Articular chondrocyte of knee joint (primary cell): ENCODE results near the gene SRSF7. TPM values are rescaled to one million over a fixed set of nuclear protein-coding genes. Genes with fewer than 3 reads are reported as not detected.

Source experiments
- total RNA-seq: library from RNA; depleted of rRNA; stranded (reverse); fragments of >200 nt; gene quantifications from 2 replicates; pipeline ENCODE4 v1.2.3, GENCODE V29; 2012

Gene SRSF7
- 81.8 and 88.0 TPM in 2 replicates for total RNA-seq

DNA sequence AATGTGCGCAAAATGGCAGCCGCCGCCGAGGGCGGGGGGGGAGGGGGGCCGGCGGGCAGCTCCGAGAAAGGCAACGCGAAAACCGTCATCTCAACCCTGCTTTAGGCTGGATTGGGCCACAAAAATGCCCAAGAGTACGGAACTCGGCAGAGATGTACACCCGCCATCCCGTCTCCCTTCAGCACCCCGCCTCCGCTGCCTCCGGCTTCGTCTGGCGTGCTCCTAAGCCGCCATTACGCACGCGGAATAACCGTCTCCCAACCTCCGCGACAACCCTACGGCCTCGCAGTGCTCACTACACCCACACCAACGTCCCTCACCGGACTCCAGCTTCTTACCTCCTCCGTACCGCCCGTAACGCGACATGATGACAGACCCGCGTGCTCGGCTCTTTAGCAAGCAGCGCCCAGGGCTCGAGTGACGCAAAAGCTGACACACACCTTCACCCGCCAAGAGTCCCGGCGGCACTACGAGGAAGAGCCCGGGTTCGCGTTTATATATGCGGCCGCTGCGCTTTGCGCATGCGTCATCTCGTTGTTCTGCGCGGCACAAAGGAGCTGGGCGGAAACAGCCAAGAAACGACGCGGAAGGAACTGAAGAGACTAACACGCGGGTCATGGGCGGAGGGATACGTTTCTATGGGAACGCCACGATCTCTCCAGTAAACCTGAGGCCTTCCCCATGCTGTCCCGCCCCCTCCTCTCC lies at the start of gene SRSF7:
Gene SRSF7 (minus strand): TSS at position 471 of the 705 bp plus-strand sequence. CDS start 105 bp downstream, at position 366.

Other genes with a start within 250 kb of the SRSF7 start
- gene HNRNPLL, start 148.4 kb downstream of the SRSF7 start, total RNA-seq, result 55.3 and 63.6 TPM in 2 replicates
- 23.5 and 24.4 TPM in 2 replicates for gene GALM, start 85.2 kb downstream of the SRSF7 start, total RNA-seq
- gene GEMIN6, start 26.8 kb upstream of the SRSF7 start, total RNA-seq, result 6.9 and 8.6 TPM in 2 replicates
- 23.7 and 26.8 TPM in 2 replicates for gene DHX57, start 124.6 kb upstream of the SRSF7 start, total RNA-seq
- gene MORN2, start 124.6 kb upstream of the SRSF7 start, total RNA-seq, result 26.3 and 30.2 TPM in 2 replicates
- 1.2 and 1.4 TPM in 2 replicates for gene ARHGEF33, start 138.5 kb upstream of the SRSF7 start, total RNA-seq